ENCODE results near the gene NELFB. TPM values are rescaled to one million over a fixed set of nuclear protein-coding genes. Genes with fewer than 3 reads are reported as not detected.

The NELFB gene
- total RNA-seq, 1 donor from 2014 or later: 47.3 TPM

- Histone ChIP-seq H3K4me3 (ENCODE audit: low read depth, low read length) (no peak overlapping the region), H3K36me3 (ENCODE audit: control insufficient read depth, insufficient read depth, low read length) (no peaks in the 10 kb centered on the region), H3K27me3 (ENCODE audit: control insufficient read depth, insufficient read depth, low read length) (peaks cover 21% of the 10 kb centered on the region)
- no peak for DNase-seq (ENCODE audit: low read depth)
- TF ChIP-seq CTCF (IDR thresholded peaks at IDR 0.05; ENCODE audit: insufficient read depth, low read length, poor library complexity, severe bottlenecking): no peak
Observed at GRCh38 chr9:137308057-137308619, 53.0 kb downstream of the NELFB start.

- no peaks in the 10 kb centered on the region for H3K36me3 ChIP-seq (ENCODE audit: control insufficient read depth, insufficient read depth, low read length)
- H3K27me3 ChIP-seq (ENCODE audit: control insufficient read depth, insufficient read depth, low read length): peaks cover 19% of the 10 kb centered on the region
- H3K4me3 ChIP-seq (ENCODE audit: low read depth, low read length): no peak overlapping the region
- no peak for TF ChIP-seq CTCF (IDR thresholded peaks at IDR 0.05; ENCODE audit: insufficient read depth, low read length, poor library complexity, severe bottlenecking)
- DNase-seq (ENCODE audit: low read depth): no peak
Observed at GRCh38 chr9:137309368-137310188, 54.5 kb downstream of the NELFB start.

GRCh38 chr9:137310189-137311052 is 55.3 kb downstream of the NELFB start:
- H3K4me3 ChIP-seq (ENCODE audit: low read depth, low read length): no peak overlapping the region

GRCh38 chr9:137311171-137311985 is 56.3 kb downstream of the NELFB start:
- peaks cover 26% of the 10 kb centered on the region for H3K27me3 ChIP-seq (ENCODE audit: control insufficient read depth, insufficient read depth, low read length)
- no peak for TF ChIP-seq CTCF (IDR thresholded peaks at IDR 0.05; ENCODE audit: insufficient read depth, low read length, poor library complexity, severe bottlenecking)
- H3K4me3 ChIP-seq (ENCODE audit: low read depth, low read length): no peak overlapping the region
- no peaks in the 10 kb centered on the region for H3K36me3 ChIP-seq (ENCODE audit: control insufficient read depth, insufficient read depth, low read length)
- DNase-seq (ENCODE audit: low read depth): no peak

More at GRCh38 chr9:137310189-137311052, 55.3 kb downstream of the NELFB start:
- Histone ChIP-seq H3K36me3 (ENCODE audit: control insufficient read depth, insufficient read depth, low read length) (no peaks in the 10 kb centered on the region), H3K27me3 (ENCODE audit: control insufficient read depth, insufficient read depth, low read length) (peaks cover 25% of the 10 kb centered on the region)
- DNase-seq (ENCODE audit: low read depth): no peak
- no peak for TF ChIP-seq CTCF (IDR thresholded peaks at IDR 0.05; ENCODE audit: insufficient read depth, low read length, poor library complexity, severe bottlenecking)
